ENCODE results near the gene ABTB2.
"Not testable (repeated sequence)": the region's sequence is repeated elsewhere in the genome, so short reads cannot be mapped to it uniquely, and the experiment has no call there.

ABTB2 gene

DNA sequence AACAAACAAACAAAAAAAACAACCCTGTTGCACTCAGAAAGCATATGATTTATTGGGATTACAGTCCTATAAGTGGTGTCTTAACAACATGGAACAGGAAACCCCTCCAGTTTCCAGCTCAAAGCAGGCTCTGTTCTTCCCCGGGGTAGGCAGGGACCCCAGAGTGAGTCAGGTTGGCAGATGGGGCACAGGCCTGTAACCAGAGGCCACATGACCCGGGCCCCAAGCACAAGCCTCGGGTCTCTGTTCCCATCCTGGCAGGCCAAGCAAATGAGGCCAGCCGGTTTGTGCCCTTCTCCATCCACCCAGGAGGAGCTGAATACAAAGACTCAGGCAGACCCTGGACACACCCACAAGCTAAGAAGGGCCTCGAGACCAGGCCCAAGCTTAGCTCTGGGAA lies 176.6 kb downstream of the ABTB2 start:
- no peak overlapping the region for H2AFZ ChIP-seq (ENCODE audit: low read depth, low read length)
- TF ChIP-seq CTCF (IDR thresholded peaks at IDR 0.05; ENCODE audit: borderline replicate concordance, extremely low read depth, low read length, poor library complexity, severe bottlenecking) = no peak
- no peak for TF ChIP-seq EZH2 (IDR thresholded peaks at IDR 0.05; ENCODE audit: borderline replicate concordance, low read depth, low read length, severe bottlenecking)

DNA sequence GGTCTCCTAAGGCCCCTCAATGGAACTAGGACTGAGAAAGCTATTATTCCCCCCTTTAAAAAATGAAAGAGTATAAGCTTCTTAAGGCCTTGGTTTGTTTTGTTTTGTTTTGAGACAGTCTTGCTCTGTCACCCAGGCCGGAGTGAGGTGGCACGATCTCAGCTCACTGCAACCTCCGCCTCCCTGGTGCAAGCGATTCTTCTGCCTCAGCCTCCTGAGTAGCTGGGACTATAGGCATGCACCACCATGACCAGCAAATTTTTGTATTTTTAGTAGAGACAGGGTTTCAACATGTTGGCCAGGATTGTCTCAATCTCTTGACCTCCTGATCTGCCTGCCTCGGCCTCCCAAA lies 177.0 kb downstream of the ABTB2 start:
- H3K79me2 ChIP-seq (ENCODE audit: insufficient read depth, low read length); ATAC-seq (ENCODE audit: insufficient read depth, low read depth); H3K27me3 ChIP-seq (ENCODE audit: insufficient read depth, low read length, poor library complexity); H3K36me3 ChIP-seq (ENCODE audit: insufficient read depth, low read length); H3K4me1 ChIP-seq (ENCODE audit: insufficient read depth, low read length); H3K9ac ChIP-seq (ENCODE audit: low read depth, low read length); H3K27ac ChIP-seq (ENCODE audit: low read length); H3K4me3 ChIP-seq (ENCODE audit: low read depth in 1 of 2, low read length in 2 of 2); H2AFZ ChIP-seq (ENCODE audit: low read depth, low read length); H4K20me1 ChIP-seq (ENCODE audit: insufficient read depth, low read length); H3K4me2 ChIP-seq (ENCODE audit: insufficient read depth, low read length); H3K9me3 ChIP-seq (ENCODE audit: insufficient read depth, low read length, severe bottlenecking); DNase-seq: not testable (repeated sequence)

More for the DNA sequence above, 176.6 kb downstream of the ABTB2 start:
- no peak for ATAC-seq (ENCODE audit: insufficient read depth, low read depth)
- H4K20me1 ChIP-seq (ENCODE audit: insufficient read depth, low read length) = peaks cover 4% of the 10 kb centered on the region; the same call in 1 of the 2 replicates
- H3K9ac ChIP-seq (ENCODE audit: low read depth, low read length) = no peak overlapping the region
- no peaks in the 10 kb centered on the region for H3K36me3 ChIP-seq (ENCODE audit: insufficient read depth, low read length)
- H3K4me3 ChIP-seq (ENCODE audit: low read depth in 1 of 2, low read length in 2 of 2) = no peak overlapping the region
- no peak for DNase-seq
- H3K79me2 ChIP-seq (ENCODE audit: insufficient read depth, low read length) = no peaks in the 10 kb centered on the region
- H3K4me1 ChIP-seq (ENCODE audit: insufficient read depth, low read length) = no peaks in the 10 kb centered on the region
- no peak overlapping the region for H3K4me2 ChIP-seq (ENCODE audit: insufficient read depth, low read length)
- H3K27me3 ChIP-seq (ENCODE audit: insufficient read depth, low read length, poor library complexity) = peaks cover 7% of the 10 kb centered on the region
- H3K27ac ChIP-seq (ENCODE audit: low read length) = no peak overlapping the region
- no peaks in the 10 kb centered on the region for H3K9me3 ChIP-seq (ENCODE audit: insufficient read depth, low read length, severe bottlenecking)

DNA sequence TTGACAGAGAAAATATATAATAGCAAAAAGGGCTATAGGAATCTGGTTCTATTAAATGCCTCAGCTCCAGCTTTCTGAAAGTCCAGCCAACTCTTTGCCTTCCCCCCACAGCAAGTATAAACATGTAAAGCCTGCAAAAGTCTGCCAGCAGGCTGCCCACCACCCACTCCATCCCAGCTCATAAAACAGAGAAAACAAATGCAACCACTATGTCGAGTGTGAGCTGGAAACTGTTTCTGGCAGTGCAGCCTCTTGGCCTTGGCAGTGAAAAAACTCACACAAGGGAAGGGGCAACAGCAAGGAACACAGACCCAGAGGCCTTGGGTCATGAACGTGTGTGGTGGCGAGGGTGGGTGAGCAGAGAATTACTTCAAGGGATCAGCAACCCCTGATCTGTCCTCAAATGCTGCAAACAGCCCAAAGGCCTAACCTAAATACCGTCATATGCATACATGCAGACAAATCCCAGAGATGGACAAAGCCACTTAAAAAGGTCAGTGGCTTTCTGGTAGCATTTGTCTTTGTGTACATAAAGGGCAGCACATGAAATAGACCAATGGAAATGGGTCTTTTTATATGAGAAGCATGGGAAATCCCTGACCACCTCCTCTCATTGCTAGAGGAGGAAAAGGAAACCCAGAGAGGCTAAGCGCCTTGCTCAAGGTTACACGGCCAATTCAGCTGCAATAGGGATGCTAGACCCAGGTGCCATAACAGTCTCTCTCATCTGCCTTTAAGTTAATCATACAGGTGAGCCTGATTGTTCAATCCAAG lies 177.6 kb downstream of the ABTB2 start:
- no peak for ATAC-seq (ENCODE audit: insufficient read depth, low read depth)
- Histone ChIP-seq H3K27ac (ENCODE audit: low read length) (no peak overlapping the region), H3K4me3 (ENCODE audit: low read depth in 1 of 2, low read length in 2 of 2) (no peak overlapping the region), H3K36me3 (ENCODE audit: insufficient read depth, low read length) (no peaks in the 10 kb centered on the region), H3K4me2 (ENCODE audit: insufficient read depth, low read length) (no peak overlapping the region), H3K4me1 (ENCODE audit: insufficient read depth, low read length) (no peaks in the 10 kb centered on the region), H3K79me2 (ENCODE audit: insufficient read depth, low read length) (no peaks in the 10 kb centered on the region), H4K20me1 (ENCODE audit: insufficient read depth, low read length) (peaks cover 4% of the 10 kb centered on the region; the same call in 1 of the 2 replicates), H3K9me3 (ENCODE audit: insufficient read depth, low read length, severe bottlenecking) (no peaks in the 10 kb centered on the region), H3K9ac (ENCODE audit: low read depth, low read length) (no peak overlapping the region), H2AFZ (ENCODE audit: low read depth, low read length) (no peak overlapping the region), H3K27me3 (ENCODE audit: insufficient read depth, low read length, poor library complexity) (peaks cover 11% of the 10 kb centered on the region)
- DNase-seq = no peak
- TF ChIP-seq CTCF (IDR thresholded peaks at IDR 0.05; ENCODE audit: borderline replicate concordance, extremely low read depth, low read length, poor library complexity, severe bottlenecking) (no peak), EZH2 (IDR thresholded peaks at IDR 0.05; ENCODE audit: borderline replicate concordance, low read depth, low read length, severe bottlenecking) (no peak)

GRCh38 chr11:34179026-34179675 lies 178.7 kb downstream of the ABTB2 start:
- H3K9ac ChIP-seq (ENCODE audit: low read depth, low read length) = no peak overlapping the region
- no peaks in the 10 kb centered on the region for H3K36me3 ChIP-seq (ENCODE audit: insufficient read depth, low read length)
- no peaks in the 10 kb centered on the region for H3K79me2 ChIP-seq (ENCODE audit: insufficient read depth, low read length)
- H3K9me3 ChIP-seq (ENCODE audit: insufficient read depth, low read length, severe bottlenecking) = no peaks in the 10 kb centered on the region
- no peak overlapping the region for H2AFZ ChIP-seq (ENCODE audit: low read depth, low read length)
- no peak for ATAC-seq (ENCODE audit: insufficient read depth, low read depth)
- no peaks in the 10 kb centered on the region for H4K20me1 ChIP-seq (ENCODE audit: insufficient read depth, low read length)
- no peak overlapping the region for H3K4me3 ChIP-seq (ENCODE audit: low read depth in 1 of 2, low read length in 2 of 2)
- peaks cover 22% of the 10 kb centered on the region for H3K27me3 ChIP-seq (ENCODE audit: insufficient read depth, low read length, poor library complexity)
- TF ChIP-seq EZH2 (IDR thresholded peaks at IDR 0.05; ENCODE audit: borderline replicate concordance, low read depth, low read length, severe bottlenecking) (no peak), CTCF (IDR thresholded peaks at IDR 0.05; ENCODE audit: borderline replicate concordance, extremely low read depth, low read length, poor library complexity, severe bottlenecking) (no peak)
- no peaks in the 10 kb centered on the region for H3K4me1 ChIP-seq (ENCODE audit: insufficient read depth, low read length)
- H3K27ac ChIP-seq (ENCODE audit: low read length) = no peak overlapping the region
- DNase-seq = no peak
- H3K4me2 ChIP-seq (ENCODE audit: insufficient read depth, low read length) = no peak overlapping the region

Data from DND-41 (cell line).